Measurements from ENCODE around the gene CCL27. TPM values are rescaled to one million over a fixed set of nuclear protein-coding genes. Genes with fewer than 3 reads are reported as not detected.

The CCL27 gene
- total RNA-seq, 4 donors from 2014 or later: not detected

DNA sequence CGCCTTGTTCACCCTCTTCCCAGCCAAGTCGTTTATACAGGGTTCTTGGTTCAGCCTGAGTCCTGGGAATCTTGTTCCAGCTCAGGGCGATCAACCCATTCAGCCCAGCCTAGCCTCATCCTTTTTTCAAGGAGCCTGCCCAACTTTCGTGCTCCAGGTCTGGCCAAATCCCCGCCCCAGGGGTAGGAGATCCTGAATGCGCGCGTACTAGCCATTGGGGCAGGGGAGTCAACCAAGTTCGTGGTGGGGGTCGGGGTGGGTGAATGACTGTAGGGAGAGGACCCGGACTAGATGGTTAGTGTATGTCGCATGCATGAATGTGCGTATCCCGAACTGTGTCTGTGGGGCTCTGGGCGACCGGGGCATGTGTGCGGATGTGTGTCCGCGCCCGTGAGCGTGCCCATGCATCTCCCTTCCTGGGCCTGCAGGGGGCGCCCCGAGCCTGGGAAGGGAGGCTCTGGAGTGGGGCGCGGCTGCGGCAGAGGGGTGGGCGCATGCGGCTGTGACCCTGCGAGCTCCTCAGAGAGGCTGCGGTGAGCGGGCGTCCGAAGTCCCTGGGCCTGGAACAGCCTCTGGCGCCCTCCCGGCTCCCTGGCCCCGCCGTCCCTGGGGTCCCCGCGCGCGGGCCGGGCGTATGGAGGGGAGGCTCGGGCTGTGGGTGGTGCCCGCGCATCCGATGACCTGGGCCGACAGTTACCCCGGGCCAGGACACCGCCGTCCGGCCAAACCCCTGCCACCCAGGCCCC lies 38.7 kb upstream of the CCL27 start:
- TF ChIP-seq, protein P1, sequence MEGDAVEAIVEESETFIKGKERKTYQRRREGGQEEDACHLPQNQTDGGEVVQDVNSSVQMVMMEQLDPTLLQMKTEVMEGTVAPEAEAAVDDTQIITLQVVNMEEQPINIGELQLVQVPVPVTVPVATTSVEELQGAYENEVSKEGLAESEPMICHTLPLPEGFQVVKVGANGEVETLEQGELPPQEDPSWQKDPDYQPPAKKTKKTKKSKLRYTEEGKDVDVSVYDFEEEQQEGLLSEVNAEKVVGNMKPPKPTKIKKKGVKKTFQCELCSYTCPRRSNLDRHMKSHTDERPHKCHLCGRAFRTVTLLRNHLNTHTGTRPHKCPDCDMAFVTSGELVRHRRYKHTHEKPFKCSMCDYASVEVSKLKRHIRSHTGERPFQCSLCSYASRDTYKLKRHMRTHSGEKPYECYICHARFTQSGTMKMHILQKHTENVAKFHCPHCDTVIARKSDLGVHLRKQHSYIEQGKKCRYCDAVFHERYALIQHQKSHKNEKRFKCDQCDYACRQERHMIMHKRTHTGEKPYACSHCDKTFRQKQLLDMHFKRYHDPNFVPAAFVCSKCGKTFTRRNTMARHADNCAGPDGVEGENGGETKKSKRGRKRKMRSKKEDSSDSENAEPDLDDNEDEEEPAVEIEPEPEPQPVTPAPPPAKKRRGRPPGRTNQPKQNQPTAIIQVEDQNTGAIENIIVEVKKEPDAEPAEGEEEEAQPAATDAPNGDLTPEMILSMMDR (IDR thresholded peaks at IDR 0.05; ENCODE audit: low read depth): no peak

DNA sequence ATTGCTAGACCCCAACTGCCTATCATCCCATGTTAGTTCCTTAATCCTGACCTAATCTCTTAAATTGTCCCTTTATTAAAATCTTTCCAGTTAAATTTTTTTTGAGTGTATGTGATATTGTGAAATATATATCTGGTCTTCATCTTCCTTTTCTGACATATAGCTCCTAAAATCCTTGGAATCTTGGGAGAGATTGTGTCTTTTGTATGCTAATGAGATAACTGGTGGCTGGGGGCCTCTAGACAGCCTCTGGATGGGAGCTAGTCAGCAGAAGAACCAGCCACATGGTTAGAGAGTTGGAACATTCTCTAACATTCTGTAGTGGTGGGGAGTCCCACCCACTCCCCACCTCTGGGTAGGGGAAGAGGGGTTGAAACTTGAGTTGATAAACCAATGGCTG lies 32.4 kb upstream of the CCL27 start:
- TF ChIP-seq, protein P1 (IDR thresholded peaks at IDR 0.05; ENCODE audit: low read depth): no peak

DNA sequence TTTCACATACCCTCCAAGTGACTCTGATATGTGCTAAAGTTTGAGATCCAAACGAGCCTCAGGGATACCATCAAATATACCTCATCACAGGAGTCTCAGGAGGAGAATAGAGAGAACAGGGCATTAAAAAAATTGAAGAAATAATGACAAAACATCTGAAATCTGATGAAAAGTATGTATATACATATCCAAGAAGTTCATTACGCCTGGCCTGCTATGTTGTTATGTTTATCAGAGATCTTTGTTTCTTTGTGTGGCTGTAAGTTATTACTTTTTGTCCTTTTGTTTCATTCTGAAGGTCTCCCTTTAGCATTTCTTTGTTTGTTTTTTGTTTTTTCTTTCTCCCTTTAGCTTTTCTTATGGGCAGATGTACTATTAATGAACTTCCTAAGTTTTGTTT lies 31.1 kb upstream of the CCL27 start:
- TF ChIP-seq, protein P1 (IDR thresholded peaks at IDR 0.05; ENCODE audit: low read depth): no peak

DNA sequence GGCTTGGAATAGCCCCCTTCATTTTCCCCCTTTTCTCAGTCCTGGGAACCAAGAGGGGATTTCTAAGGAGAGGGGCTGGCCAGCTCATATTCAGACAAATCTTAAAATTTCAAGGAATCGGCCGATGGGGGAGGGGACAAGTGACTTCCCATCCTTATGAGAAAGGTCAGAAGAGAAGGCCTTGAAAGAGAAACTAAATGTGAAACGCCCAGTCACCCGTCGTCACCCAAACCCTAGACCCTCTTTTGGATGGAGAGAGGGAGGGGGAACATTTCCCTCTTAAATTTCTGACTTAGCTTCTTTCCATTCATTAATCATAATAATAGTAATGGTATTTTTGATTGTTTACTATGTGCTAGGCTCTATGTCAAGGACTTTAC lies 29.5 kb upstream of the CCL27 start:
- TF ChIP-seq, protein P1 (IDR thresholded peaks at IDR 0.05; ENCODE audit: low read depth): no peak

DNA sequence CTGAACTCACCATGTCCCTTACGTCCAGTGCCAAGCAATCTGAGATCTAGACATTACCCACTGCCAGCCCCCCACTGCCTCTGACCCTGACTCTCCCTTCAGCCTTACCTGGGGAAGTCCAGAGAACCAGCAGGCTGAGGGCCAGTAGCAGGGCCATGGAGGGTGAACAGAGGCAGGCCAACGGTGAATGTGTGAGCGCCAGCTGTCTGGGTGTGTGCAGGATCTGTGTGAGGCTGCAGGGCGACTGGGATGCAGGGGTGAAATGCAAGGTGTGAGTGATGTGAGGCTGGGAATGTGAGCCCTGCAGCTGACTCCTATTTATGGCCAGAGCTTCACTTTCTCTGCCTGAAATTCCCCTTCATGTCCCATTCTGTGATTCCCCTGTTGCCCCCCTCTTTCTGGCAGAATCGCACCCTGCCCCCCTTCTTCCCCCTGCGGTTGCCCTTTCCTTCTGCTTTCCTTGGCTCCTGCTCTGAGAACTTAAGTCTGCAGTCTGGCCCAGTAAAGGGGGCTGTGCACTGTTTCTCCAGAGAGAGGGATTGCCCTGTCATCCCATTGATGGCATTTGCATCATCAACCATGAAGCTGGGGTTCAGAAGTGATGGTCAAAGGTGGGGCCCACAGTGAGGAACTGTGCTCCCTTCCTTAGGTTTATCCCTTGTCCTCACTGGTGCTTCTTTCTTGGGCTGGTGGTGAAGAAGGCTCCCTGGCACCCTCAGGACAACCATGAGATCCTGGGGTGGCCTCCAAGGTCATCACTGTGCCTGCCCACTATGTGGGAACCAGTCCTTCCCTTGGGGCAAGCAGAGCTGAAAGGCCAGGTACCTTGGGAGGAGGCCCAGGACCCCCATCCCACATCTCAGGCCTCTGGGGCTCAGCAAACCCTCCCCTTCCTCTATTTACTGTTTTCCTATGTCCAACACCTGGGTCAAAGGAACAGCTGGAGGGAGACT lies 28.8 kb upstream of the CCL27 start, which contains the start of gene CCL19:
TSS of gene CCL19 (minus strand) at position 294 of the 953 bp plus-strand sequence. CDS start at position 157, 137 bp downstream.
- TF ChIP-seq, protein P1 (IDR thresholded peaks at IDR 0.05; ENCODE audit: low read depth): no peak

DNA sequence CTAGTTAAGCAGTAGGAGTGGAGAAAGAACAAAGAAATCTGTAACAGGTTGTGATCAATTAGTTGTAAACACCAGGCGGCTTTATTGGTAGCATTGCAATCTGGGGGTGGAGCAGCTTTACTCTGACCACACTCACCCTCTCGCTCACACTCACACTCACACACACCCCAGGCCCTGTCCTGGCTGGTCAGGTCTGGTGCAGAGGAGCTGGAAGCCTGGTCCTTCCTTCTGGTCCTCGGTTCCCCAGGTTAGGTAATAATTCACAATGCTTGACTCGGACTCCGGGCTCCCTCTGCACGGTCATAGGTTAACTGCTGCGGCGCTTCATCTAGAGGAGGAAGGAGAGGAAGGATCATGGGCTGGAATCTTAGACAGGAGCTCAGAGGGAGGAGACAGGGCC lies 27.1 kb upstream of the CCL27 start:
- TF ChIP-seq, protein P1 (IDR thresholded peaks at IDR 0.05; ENCODE audit: low read depth): no peak

DNA sequence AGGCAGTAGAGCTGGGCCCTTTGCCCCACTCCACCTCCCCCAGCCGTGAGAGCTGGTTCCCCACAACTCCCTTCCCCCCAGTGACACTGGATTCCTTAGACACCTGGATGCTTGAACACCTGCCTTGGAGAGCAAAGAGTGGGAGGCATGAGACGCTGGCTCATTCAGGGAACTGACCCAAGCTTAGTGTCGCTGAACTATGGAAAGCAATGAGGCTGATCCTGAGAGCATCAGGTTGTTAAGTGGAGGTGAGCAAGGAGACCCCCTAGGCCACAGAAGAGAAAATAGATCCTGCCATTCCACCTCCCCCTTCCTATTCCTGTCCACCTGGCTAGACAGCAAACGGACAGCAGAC lies 26.6 kb upstream of the CCL27 start:
- TF ChIP-seq, protein P1 (IDR thresholded peaks at IDR 0.05; ENCODE audit: low read depth): no peak

Data from subcutaneous adipose tissue (tissue), 4 donors.